ENCODE results near the gene CLTA.

- TF ChIP-seq POLR2A (IDR thresholded peaks at IDR 0.05) (no peak), CTCF (IDR thresholded peaks at IDR 0.05) (no peak)
Measured at GRCh38 chr9:36194326-36195000, 3.7 kb downstream of the CLTA start.

Measured in gastroesophageal sphincter (tissue), 3 donors.